ENCODE results near the gene HLA-DMB. TPM values are rescaled to one million over a fixed set of nuclear protein-coding genes. Genes with fewer than 3 reads are reported as not detected.
"Not testable (repeated sequence)": the region's sequence is repeated elsewhere in the genome, so short reads cannot be mapped to it uniquely, and the experiment has no call there.

Gene HLA-DMB
- total RNA-seq, 1 experiment from 2014 or later = 3.3 TPM

DNA sequence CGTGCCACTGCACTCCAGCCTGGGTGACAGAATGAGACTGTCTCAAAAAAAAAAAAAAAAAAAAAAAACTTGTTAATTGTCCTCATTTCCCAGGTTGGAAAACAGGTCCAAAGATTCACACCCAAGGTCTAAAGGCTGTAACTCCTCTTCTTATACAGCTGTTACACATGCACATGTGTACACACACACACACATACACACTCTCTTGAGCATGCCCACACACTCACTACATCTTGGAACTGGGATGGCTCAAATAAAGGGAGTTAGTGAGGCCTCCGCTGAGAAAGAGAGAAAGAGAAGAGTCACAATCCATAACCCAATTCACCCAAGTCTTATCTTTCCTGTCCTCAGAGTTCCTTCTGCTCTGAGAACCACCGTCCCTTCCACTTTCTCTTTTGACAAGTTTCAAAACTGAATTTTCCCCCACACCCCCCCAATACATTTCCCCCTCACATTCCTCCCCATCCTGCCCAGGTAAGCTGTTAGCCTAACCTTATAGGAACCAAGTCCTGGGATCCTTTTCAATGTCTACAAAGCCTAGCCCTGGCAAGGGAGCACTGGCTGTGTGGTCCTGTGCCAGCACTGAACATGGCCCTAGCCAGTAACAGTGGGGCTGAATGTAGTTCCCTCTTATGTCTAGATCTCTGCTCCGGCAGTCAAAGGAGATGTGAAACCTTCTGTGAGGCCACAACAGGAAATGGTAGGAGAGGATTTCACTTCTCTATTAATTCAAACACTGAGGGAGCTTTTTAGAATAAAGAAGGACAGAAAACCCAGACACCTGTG, 3.2 kb upstream of the HLA-DMB start:
- H2AFZ ChIP-seq (ENCODE audit: low read depth, low read length, poor library complexity, severe bottlenecking) = no peak overlapping the region
- no peaks in the 10 kb centered on the region for H3K36me3 ChIP-seq (ENCODE audit: control insufficient read depth in 1 of 2, insufficient read depth in 2 of 2, low read length in 2 of 2)
- ChIA-PET RAD21 (ENCODE audit: low non-redundant PET in 1 of 2, low total read pairs in 2 of 2, uncharacterized antibody in 2 of 2, unreplicated experiment in 2 of 2) (no interaction called here), CTCF (interaction anchor here (4.5 kb wide), 1 partner anchor 10 kb away, joined by 33 read pairs; no protein-coding TSS in a partner anchor), POLR2A (interaction anchor here (5.1 kb wide), 1 partner anchor 26 kb away, joined by 52 read pairs; the partner anchor contains the start of gene BRD2)
- ATAC-seq = no peak
- BruUV-seq (replicated peaks) = no TSS peak
- no peaks in the 10 kb centered on the region for H3K9me3 ChIP-seq (ENCODE audit: control insufficient read depth in 1 of 2, insufficient read depth in 1 of 2, low read depth in 1 of 2, low read length in 2 of 2)
- TF ChIP-seq CBX3 (IDR thresholded peaks at IDR 0.05; ENCODE audit: low read depth) = no peak
- TF ChIP-seq, protein P1, sequence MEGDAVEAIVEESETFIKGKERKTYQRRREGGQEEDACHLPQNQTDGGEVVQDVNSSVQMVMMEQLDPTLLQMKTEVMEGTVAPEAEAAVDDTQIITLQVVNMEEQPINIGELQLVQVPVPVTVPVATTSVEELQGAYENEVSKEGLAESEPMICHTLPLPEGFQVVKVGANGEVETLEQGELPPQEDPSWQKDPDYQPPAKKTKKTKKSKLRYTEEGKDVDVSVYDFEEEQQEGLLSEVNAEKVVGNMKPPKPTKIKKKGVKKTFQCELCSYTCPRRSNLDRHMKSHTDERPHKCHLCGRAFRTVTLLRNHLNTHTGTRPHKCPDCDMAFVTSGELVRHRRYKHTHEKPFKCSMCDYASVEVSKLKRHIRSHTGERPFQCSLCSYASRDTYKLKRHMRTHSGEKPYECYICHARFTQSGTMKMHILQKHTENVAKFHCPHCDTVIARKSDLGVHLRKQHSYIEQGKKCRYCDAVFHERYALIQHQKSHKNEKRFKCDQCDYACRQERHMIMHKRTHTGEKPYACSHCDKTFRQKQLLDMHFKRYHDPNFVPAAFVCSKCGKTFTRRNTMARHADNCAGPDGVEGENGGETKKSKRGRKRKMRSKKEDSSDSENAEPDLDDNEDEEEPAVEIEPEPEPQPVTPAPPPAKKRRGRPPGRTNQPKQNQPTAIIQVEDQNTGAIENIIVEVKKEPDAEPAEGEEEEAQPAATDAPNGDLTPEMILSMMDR (IDR thresholded peaks at IDR 0.05 in 2 of 3, conservative IDR thresholded peaks at IDR 0.05 in 1 of 3; ENCODE audit: borderline replicate concordance in 1 of 3, insufficient read depth in 1 of 3, low read depth in 2 of 3, low read length in 2 of 3) = no peak
- DNase-seq (ENCODE audit: low read depth, low spot score) = no peak
- no peaks in the 10 kb centered on the region for H3K27me3 ChIP-seq (ENCODE audit: insufficient read depth, low read length)
- H3K4me2 ChIP-seq (ENCODE audit: low read length) = no peak overlapping the region
- H3K27ac ChIP-seq (ENCODE audit: low read depth, low read length) = no peak overlapping the region
- intact Hi-C loops (cut with micrococcal nuclease) = no loop called here
- no peaks in the 10 kb centered on the region for H3K9me2 ChIP-seq (ENCODE audit: insufficient read depth)
- peaks cover 4 to 12% of the 10 kb centered on the region in 2 experiments; a peak in 2 of 4 replicates for H3K4me1 ChIP-seq (ENCODE audit: control insufficient read depth in 1 of 2, insufficient read depth in 2 of 2, low read length in 2 of 2)
- H3K9ac ChIP-seq (ENCODE audit: low read length) = no peak overlapping the region
- H3K79me2 ChIP-seq (ENCODE audit: insufficient read depth, low read length) = no peaks in the 10 kb centered on the region
- H3K4me3 ChIP-seq (replicated peaks in 1 of 2; ENCODE audit: low read depth in 1 of 2, low read length in 2 of 2) = no peak overlapping the region
- no peaks in the 10 kb centered on the region for H4K20me1 ChIP-seq (ENCODE audit: insufficient read depth)

DNA sequence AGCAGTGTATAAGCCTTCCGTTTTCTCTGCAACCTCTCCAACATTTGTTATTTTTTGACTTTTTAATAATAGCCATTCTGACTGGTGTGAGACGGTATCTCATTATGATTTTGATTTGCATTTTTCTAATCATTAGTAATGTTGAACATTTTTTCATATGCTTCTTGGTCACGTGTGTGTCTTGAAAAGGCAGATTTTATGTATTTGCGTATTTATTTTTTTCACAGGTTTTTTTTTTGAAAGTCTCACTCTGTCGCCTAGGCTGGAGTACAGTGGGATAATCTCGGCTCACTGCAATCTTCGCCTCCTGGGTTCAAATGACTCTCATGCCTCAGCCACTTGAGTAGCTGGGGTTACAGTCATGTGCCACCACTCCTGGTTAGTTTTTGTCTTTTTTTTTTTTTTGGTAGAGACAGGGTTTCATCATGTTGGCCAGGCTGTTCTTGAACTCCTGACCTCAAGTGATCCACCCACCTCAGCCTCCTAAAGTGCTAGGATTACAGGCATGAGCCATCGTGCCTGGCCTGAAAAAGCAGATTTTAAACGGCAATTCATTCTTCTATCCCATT, 1.8 kb upstream of the HLA-DMB start:
- intact Hi-C loops (cut with micrococcal nuclease); H2AFZ ChIP-seq (ENCODE audit: low read depth, low read length, poor library complexity, severe bottlenecking); ATAC-seq; BruUV-seq (replicated peaks); H3K27me3 ChIP-seq (ENCODE audit: insufficient read depth, low read length); DNase-seq (ENCODE audit: low read depth, low spot score); H3K36me3 ChIP-seq (ENCODE audit: control insufficient read depth in 1 of 2, insufficient read depth in 2 of 2, low read length in 2 of 2); H3K4me2 ChIP-seq (ENCODE audit: low read length); H3K27ac ChIP-seq (ENCODE audit: low read depth, low read length); H4K20me1 ChIP-seq (ENCODE audit: insufficient read depth); H3K9ac ChIP-seq (ENCODE audit: low read length); H3K4me3 ChIP-seq (replicated peaks in 1 of 2; ENCODE audit: low read depth in 1 of 2, low read length in 2 of 2); RAD21 ChIA-PET (ENCODE audit: low non-redundant PET in 1 of 2, low total read pairs in 2 of 2, uncharacterized antibody in 2 of 2, unreplicated experiment in 2 of 2); H3K79me2 ChIP-seq (ENCODE audit: insufficient read depth, low read length); H3K9me3 ChIP-seq (ENCODE audit: control insufficient read depth in 1 of 2, insufficient read depth in 1 of 2, low read depth in 1 of 2, low read length in 2 of 2); H3K9me2 ChIP-seq (ENCODE audit: insufficient read depth): not testable (repeated sequence)
- ChIA-PET CTCF (interaction anchor here (1.5 to 4.5 kb wide), 2 partner anchors 9 to 11 kb away, joined by 4 to 33 read pairs; partner anchors contain the start of gene HLA-DMA), POLR2A (interaction anchor here (5.1 kb wide), 1 partner anchor 27 kb away, joined by 52 read pairs; the partner anchor contains the start of gene BRD2)
- peaks cover 4 to 12% of the 10 kb centered on the region in 2 experiments; a peak in 2 of 4 replicates for H3K4me1 ChIP-seq (ENCODE audit: control insufficient read depth in 1 of 2, insufficient read depth in 2 of 2, low read length in 2 of 2)
